LoVo (cell line): ENCODE results near the gene COMMD2.

Source experiments
- DNase-seq: peaks from one replicate; pipeline ENCODE4 v3.0.0-alpha.2; 2016; ENCODE audit warnings: low spot score

The COMMD2 gene

GRCh38 chr3:149763565-149764195, 11.4 kb upstream of the COMMD2 start:
- DNase-seq = peak; percentile 5

- DNase-seq = no peak
These were observed 1.4 kb upstream of the COMMD2 start for GRCh38 chr3:149753717-149754116.

- no peak for DNase-seq
These were observed 473 bp upstream of the COMMD2 start for GRCh38 chr3:149752788-149753136.

GRCh38 chr3:149751551-149751950, 738 bp downstream of the COMMD2 start:
- DNase-seq = no peak

GRCh38 chr3:149744606-149745005, 7.7 kb downstream of the COMMD2 start:
- DNase-seq = no peak

- no peak for DNase-seq
These were observed 8.1 kb downstream of the COMMD2 start for GRCh38 chr3:149744151-149744550.

GRCh38 chr3:149739396-149739795, 12.9 kb downstream of the COMMD2 start:
- DNase-seq = no peak

- DNase-seq = no peak
These were observed 13.4 kb downstream of the COMMD2 start for GRCh38 chr3:149738876-149739275.

GRCh38 chr3:149736953-149737205, 15.4 kb downstream of the COMMD2 start:
- no peak for DNase-seq

- DNase-seq = peak; percentile 43
These were observed 15.9 kb downstream of the COMMD2 start for GRCh38 chr3:149736175-149736952.

GRCh38 chr3:149732234-149732633, 20.1 kb downstream of the COMMD2 start:
- DNase-seq = no peak

- DNase-seq = no peak
These were observed 24.6 kb downstream of the COMMD2 start for GRCh38 chr3:149727656-149728055.

- no peak for DNase-seq
These were observed 25.4 kb downstream of the COMMD2 start for GRCh38 chr3:149726716-149727407.

GRCh38 chr3:149723781-149724180, 28.5 kb downstream of the COMMD2 start:
- DNase-seq = no peak

- no peak for DNase-seq
These were observed 31.4 kb downstream of the COMMD2 start for GRCh38 chr3:149720918-149721317.

GRCh38 chr3:149717391-149718056, 34.8 kb downstream of the COMMD2 start:
- DNase-seq = peak; percentile 69

GRCh38 chr3:149716984-149717383, 35.3 kb downstream of the COMMD2 start:
- DNase-seq = no peak

GRCh38 chr3:149715247-149715646, 37.0 kb downstream of the COMMD2 start:
- DNase-seq = no peak

GRCh38 chr3:149713730-149714654, 38.3 kb downstream of the COMMD2 start:
- no peak for DNase-seq

GRCh38 chr3:149706905-149707304, 45.4 kb downstream of the COMMD2 start:
- no peak for DNase-seq

GRCh38 chr3:149705416-149705815, 46.9 kb downstream of the COMMD2 start:
- no peak for DNase-seq

GRCh38 chr3:149703466-149703865, 48.8 kb downstream of the COMMD2 start:
- DNase-seq = no peak
